HL-60 (cell line): Measurements from ENCODE around the gene COQ2.

Experiments used
- DNase-seq, 2 experiments: peaks; one replicate each; pipeline ENCODE4 v3.0.0-alpha.2; 2010 to 2020; ENCODE audit warnings: low read depth in 1 of 2, low spot score in 1 of 2
- H3K27ac ChIP-seq: fragments of 250-450 bp; sonication (Bioruptor Pico); replicated peaks from 2 replicates; pipeline ENCODE4 v1.5.1; 2020; ENCODE audit warnings: mild to moderate bottlenecking, moderate library complexity
- H3K27me3 ChIP-seq: fragments of 250-450 bp; sonication (Bioruptor Pico); 2 replicates; pipeline ENCODE4 v1.5.1; 2021; ENCODE audit warnings: mild to moderate bottlenecking, moderate library complexity; ENCODE audit not compliant: insufficient read depth, poor library complexity, severe bottlenecking
- H3K4me3 ChIP-seq: replicated peaks from 2 replicates; pipeline ENCODE4 v1.5.1; 2011; ENCODE audit warnings: mild to moderate bottlenecking, control low read depth, low read length; ENCODE audit not compliant: insufficient read depth
- CTCF ChIP-seq: IDR thresholded peaks from one replicate; pipeline ENCODE4 v1.5.1; 2011; ENCODE audit warnings: low read length, control low read depth, inconsistent platforms; ENCODE audit not compliant: insufficient read depth
- GABPA ChIP-seq: IDR thresholded peaks from 2 replicates; pipeline ENCODE4 v1.6.1; 2012; ENCODE audit warnings: low read depth
- POLR2AphosphoS5 ChIP-seq: IDR thresholded peaks from 2 replicates; pipeline ENCODE4 v1.6.1; 2012; ENCODE audit warnings: low read depth
- SPI1 ChIP-seq: IDR thresholded peaks from 2 replicates; pipeline ENCODE4 v1.6.1; 2012; ENCODE audit warnings: low read depth, mild to moderate bottlenecking, borderline replicate concordance
- TF ChIP-seq, protein P1 (sequence below): IDR thresholded peaks from 2 replicates; pipeline ENCODE4 v1.6.1; 2012; ENCODE audit warnings: low read depth; ENCODE audit not compliant: insufficient replicate concordance

Gene COQ2

DNA sequence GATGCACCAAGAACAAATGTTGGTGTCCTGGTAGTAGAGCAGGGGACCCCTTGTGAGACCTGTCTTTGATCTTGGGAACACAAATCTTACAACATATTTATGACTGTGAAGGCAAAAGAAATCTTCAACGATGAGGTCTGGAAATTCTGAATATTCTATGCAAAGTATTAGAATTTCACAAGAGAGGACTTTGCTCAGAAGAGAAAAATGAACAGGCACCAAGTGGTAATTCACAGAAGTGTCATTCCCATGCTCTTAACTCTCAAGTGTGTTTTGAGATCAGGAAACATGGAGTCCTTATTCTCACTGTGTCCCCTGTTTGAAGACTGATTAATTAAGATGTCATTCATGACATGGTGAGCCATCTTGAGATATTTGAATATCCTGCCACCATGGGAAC is 52.5 kb downstream of the COQ2 start:
- Histone ChIP-seq H3K27ac (peak overlapping the region; percentile 30), H3K4me3 (no peak overlapping the region), H3K27me3 (no peaks in the 10 kb centered on the region)
- TF ChIP-seq CTCF (no peak), SPI1 (no peak), POLR2AphosphoS5 (no peak), GABPA (no peak)
- TF ChIP-seq, protein P1, sequence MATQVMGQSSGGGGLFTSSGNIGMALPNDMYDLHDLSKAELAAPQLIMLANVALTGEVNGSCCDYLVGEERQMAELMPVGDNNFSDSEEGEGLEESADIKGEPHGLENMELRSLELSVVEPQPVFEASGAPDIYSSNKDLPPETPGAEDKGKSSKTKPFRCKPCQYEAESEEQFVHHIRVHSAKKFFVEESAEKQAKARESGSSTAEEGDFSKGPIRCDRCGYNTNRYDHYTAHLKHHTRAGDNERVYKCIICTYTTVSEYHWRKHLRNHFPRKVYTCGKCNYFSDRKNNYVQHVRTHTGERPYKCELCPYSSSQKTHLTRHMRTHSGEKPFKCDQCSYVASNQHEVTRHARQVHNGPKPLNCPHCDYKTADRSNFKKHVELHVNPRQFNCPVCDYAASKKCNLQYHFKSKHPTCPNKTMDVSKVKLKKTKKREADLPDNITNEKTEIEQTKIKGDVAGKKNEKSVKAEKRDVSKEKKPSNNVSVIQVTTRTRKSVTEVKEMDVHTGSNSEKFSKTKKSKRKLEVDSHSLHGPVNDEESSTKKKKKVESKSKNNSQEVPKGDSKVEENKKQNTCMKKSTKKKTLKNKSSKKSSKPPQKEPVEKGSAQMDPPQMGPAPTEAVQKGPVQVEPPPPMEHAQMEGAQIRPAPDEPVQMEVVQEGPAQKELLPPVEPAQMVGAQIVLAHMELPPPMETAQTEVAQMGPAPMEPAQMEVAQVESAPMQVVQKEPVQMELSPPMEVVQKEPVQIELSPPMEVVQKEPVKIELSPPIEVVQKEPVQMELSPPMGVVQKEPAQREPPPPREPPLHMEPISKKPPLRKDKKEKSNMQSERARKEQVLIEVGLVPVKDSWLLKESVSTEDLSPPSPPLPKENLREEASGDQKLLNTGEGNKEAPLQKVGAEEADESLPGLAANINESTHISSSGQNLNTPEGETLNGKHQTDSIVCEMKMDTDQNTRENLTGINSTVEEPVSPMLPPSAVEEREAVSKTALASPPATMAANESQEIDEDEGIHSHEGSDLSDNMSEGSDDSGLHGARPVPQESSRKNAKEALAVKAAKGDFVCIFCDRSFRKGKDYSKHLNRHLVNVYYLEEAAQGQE: no peak
- DNase-seq: no peak

DNA sequence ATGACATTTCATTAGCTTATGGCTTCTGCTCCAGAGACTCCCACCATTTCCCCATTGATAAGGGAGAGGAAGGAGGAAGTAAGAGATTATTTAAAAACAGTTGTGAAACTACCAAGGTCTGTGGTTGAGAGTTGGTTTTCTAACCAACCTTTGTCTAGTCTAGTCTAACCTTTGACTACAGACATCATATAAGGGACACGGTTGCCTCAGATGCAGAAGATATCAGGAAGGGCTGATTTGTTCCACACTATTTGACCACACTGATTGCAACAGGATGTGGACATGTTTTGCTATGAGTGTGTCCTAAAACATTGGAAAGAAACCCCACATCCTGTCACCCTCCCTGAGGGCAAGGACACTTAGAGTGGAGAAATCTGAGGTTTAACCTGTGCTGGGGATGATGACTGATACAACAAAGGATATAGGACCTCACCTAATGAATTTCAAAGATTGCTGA is 53.0 kb downstream of the COQ2 start:
- peak; percentile 96 to 98 for DNase-seq
- TF ChIP-seq, protein P1: peak; percentile 21
- TF ChIP-seq GABPA: 0 out of 2 replicates have a peak, but pooled peaks have one; percentile 34
- peak; percentile 38; the same call in 1 of the 2 replicates for TF ChIP-seq SPI1
- peak; percentile 97 for TF ChIP-seq POLR2AphosphoS5
- TF ChIP-seq CTCF: no peak
- peak overlapping the region; percentile 34 for H3K27ac ChIP-seq

DNA sequence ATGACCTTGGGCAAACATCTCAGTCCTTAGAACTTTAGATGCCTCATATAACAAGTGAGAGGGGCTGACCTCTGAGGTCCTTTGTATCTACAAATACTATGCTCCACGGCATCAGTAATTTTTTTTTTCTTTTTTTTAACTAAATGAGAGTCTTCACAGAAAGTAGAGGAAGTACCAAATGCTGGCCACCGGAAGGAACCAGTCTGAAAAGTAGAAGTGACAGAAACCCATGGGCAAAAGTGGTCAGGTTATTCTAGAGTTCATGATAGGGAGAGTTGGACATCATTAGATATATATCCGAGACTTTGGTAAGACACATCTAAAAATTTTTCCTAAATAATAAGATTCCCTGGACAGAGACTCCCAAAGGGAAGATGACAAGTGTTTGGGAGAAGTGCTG is 53.7 kb downstream of the COQ2 start:
- TF ChIP-seq SPI1: peak; percentile 34; the same call in 1 of the 2 replicates
- TF ChIP-seq, protein P1: no peak
- H3K27me3 ChIP-seq: no peaks in the 10 kb centered on the region
- peak overlapping the region; percentile 34 for H3K27ac ChIP-seq
- no peak overlapping the region for H3K4me3 ChIP-seq
- DNase-seq: peak in 1 of 2 experiments; percentile 60

More for the DNA sequence above, 53.0 kb downstream of the COQ2 start:
- no peak overlapping the region for H3K4me3 ChIP-seq
- no peaks in the 10 kb centered on the region for H3K27me3 ChIP-seq
